IPS-NIHi11 (cell line): ENCODE data around the gene MAGED4B.
"Not testable (repeated sequence)": the region's sequence is repeated elsewhere in the genome, so short reads cannot be mapped to it uniquely, and the experiment has no call there.

ENCODE experiments used
- DNase-seq: peaks from one replicate; pipeline ENCODE4 v3.0.0; 2012; ENCODE audit warnings: mixed read lengths, low spot score

The MAGED4B gene, protein sequence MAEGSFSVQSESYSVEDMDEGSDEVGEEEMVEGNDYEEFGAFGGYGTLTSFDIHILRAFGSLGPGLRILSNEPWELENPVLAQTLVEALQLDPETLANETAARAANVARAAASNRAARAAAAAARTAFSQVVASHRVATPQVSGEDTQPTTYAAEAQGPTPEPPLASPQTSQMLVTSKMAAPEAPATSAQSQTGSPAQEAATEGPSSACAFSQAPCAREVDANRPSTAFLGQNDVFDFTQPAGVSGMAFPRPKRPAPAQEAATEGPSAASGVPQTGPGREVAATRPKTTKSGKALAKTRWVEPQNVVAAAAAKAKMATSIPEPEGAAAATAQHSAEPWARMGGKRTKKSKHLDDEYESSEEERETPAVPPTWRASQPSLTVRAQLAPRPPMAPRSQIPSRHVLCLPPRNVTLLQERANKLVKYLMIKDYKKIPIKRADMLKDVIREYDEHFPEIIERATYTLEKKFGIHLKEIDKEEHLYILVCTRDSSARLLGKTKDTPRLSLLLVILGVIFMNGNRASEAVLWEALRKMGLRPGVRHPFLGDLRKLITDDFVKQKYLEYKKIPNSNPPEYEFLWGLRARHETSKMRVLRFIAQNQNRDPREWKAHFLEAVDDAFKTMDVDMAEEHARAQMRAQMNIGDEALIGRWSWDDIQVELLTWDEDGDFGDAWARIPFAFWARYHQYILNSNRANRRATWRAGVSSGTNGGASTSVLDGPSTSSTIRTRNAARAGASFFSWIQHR

GRCh38 chrX:52068666-52069640, at the start of gene MAGED4B:
TSS of gene MAGED4B (minus strand) at chrX:52069183. CDS start at chrX:52068172, 1,011 bp downstream.
- DNase-seq: not testable (repeated sequence)

DNA sequence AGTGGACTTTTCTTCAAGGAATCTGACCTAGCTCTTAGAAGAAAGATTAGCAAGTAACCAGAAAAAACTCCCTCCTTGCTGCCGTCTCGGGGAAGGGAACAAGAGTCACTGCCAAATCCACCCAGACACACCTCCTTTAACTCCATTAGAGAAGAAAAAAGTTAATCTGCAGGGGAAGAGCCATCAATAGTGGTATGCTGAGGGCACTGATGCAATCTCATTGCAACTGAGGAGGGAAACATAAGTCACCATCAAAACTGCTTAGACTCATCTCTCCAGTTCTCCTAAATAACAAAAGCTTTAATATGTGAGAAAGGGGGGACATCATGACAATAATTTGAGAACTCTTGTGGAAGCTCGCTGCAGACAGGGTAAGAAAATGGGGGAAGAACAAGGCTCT, 49.3 kb upstream of the MAGED4B start:
- DNase-seq: no peak

GRCh38 chrX:52082578-52082977, 13.6 kb upstream of the MAGED4B start:
- DNase-seq: no peak

DNA sequence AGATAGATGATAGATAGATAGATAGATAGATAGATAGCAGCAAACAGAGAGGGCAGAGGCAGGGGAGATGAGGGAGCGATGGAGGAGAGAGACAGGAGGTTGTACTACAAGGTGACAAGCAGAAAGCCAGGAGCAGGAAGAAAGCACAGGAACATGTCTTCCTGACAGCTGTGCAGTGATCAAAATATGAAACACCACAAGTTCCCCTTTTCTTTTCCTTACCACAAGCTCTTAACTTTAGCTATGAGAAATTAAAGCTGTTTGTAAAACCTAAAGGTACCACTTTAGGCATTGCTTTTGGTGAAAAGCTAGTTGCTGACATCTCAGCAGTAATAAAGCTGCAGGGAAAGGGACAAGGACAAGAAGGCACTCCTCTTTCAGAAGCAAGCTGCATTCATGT, 9.1 kb upstream of the MAGED4B start:
- DNase-seq: no peak

- not testable (repeated sequence) for DNase-seq
Measured at GRCh38 chrX:52042288-52042687, 26.7 kb downstream of the MAGED4B start.

DNA sequence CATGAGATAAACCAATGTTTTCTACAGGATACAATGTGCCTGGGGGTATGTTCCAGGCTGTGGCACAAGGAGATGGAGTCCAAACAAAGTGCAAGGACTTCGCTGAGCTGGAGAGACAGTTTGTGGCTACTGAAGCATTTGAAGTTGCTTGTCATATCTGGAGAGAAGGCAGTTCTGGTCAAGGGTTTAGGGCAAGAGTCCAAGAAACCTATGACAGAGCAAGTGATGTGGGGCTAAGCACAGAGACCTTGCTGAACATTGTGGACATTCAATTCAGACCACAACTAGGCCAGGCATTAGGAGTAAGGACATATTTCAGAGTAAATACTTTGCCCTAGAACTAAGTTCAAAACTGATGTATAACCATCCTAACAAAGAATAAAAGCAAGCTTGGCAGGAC, 34.8 kb downstream of the MAGED4B start:
- no peak for DNase-seq

DNA sequence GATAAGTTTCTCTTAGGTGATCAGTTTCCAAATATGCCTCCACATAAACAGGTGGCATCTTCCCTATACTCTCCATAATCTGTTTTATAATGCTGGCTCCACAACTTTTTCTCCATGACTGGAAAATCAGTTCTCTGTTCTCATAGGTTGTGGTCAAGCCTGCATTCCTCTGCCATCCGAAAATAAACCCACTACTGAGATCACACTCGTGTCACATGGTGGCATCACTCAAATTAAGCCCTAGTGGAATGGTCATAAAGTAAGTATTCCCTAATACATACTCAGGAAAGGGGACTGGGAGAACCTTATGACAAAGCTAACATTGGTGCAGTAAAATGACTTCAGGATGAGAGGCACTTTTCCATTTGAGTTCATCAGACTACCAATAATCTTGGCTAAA, 37.6 kb downstream of the MAGED4B start:
- no peak for DNase-seq

- DNase-seq: no peak
Measured at GRCh38 chrX:52015794-52016193, 53.2 kb downstream of the MAGED4B start.
